C4-2B (cell line): Measurements from ENCODE around the gene HAPLN2.

Experiments used
- ZFX ChIP-seq: fragments of 450-650 bp; IDR thresholded peaks from 2 replicates; pipeline ENCODE4 v1.6.1; 2017
- TF ChIP-seq, protein P1 (sequence below): fragments of 450-650 bp; conservative IDR thresholded peaks from 2 replicates; pipeline ENCODE4 v1.5.1; 2017; ENCODE audit warnings: mild to moderate bottlenecking

GRCh38 chr1:156591432-156592157 is 27.6 kb upstream of the HAPLN2 start, which contains the start of gene NAXE:
- TF ChIP-seq, protein P1, sequence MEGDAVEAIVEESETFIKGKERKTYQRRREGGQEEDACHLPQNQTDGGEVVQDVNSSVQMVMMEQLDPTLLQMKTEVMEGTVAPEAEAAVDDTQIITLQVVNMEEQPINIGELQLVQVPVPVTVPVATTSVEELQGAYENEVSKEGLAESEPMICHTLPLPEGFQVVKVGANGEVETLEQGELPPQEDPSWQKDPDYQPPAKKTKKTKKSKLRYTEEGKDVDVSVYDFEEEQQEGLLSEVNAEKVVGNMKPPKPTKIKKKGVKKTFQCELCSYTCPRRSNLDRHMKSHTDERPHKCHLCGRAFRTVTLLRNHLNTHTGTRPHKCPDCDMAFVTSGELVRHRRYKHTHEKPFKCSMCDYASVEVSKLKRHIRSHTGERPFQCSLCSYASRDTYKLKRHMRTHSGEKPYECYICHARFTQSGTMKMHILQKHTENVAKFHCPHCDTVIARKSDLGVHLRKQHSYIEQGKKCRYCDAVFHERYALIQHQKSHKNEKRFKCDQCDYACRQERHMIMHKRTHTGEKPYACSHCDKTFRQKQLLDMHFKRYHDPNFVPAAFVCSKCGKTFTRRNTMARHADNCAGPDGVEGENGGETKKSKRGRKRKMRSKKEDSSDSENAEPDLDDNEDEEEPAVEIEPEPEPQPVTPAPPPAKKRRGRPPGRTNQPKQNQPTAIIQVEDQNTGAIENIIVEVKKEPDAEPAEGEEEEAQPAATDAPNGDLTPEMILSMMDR: no peak
- TF ChIP-seq ZFX: peak; percentile 95
